HG03039 (cell line): ENCODE measurements around the gene CNOT11.
"Not testable (repeated sequence)": the region's sequence is repeated elsewhere in the genome, so short reads cannot be mapped to it uniquely, and the experiment has no call there.

Experiments
- ATAC-seq: cut with Tn5 transposase; IDR thresholded peaks from one replicate; pipeline ENCODE4 v1.9.1; 2021; ENCODE audit warnings: mild to moderate bottlenecking, moderate library complexity; ENCODE audit not compliant: unreplicated experiment

The CNOT11 gene

GRCh38 chr2:101252408-101253012, at the start of gene CNOT11:
Gene CNOT11 (plus strand): TSS chr2:101252886. CDS start chr2:101252965, 79 bp downstream.
- peak; percentile 89 for ATAC-seq

DNA sequence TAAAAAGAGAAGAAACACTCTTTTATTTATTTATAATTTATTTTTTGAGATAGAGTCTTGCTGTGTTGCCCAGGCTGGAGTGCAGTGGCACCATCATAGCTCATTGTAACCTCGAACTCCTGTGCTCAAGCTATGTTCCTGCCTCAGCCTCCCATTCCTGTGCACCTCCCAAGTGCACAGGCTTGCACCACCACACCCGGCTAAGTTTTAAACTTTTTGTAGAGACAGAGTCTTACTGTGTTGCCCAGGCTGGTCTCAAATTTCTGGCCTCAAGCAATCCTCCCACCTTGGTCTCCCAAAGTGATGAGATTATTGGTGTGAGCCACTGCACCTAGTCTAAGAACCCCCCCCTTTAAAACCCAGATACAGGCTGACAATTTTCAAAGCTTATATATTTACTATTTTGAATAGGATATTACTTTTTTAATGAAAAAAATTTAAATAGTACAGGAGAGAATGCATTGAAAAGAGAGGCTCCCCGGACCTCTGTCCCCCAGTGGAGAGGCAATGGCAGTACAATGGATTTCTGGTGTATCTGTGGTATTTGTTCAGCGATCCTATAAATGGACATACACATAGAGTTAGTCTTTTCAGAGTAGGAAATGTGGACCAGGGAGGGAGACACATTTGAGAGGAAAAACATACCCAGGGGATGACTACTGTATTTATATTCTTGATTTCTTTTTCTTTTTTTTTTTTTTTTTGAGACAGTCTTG, 48.1 kb upstream of the CNOT11 start:
- ATAC-seq, result no peak

DNA sequence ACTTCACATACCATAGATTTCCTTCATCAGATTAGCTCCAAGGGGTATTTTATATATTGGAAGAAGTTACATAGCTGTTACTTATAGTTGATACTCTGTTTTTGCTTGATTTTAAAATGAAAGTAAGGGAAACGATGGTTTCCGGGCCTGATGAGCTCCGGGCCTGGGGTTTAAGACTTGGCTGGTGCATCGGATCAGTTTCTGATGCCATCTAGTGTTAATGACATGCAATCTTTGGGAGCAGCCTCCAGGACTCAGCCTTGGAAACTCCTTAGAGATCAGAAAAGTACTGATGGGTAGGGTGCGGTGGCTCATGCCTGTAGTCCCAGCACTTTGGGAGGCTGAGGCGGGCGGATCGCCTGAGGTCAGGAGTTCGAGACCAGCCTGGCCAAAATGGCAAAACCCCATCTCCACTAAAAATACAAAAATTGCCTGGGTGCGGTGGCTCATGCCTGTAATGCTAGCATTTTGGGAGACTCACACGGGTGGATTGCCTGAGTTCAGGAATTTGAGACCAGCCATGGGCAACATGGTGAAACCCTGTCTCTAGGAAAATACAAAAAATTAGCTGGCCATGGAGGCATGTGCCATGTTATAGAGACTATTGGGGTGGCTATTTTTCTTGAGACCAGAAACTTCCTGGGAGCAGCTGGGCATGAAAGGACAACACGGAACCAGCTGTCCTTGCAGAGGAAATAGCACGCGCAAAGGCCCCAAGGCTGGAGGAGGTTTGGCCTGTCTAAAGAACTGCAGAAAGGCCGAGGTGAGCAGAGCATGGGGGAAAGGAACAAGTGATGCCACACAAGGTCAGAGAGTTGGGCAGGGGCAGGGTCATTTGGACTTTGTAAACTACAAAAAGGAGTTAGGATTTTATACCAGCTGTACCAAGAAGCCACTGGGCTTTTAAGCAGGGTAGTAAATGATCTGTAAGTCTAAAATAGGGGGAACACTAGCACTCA, 46.9 kb upstream of the CNOT11 start:
- ATAC-seq, result no peak

DNA sequence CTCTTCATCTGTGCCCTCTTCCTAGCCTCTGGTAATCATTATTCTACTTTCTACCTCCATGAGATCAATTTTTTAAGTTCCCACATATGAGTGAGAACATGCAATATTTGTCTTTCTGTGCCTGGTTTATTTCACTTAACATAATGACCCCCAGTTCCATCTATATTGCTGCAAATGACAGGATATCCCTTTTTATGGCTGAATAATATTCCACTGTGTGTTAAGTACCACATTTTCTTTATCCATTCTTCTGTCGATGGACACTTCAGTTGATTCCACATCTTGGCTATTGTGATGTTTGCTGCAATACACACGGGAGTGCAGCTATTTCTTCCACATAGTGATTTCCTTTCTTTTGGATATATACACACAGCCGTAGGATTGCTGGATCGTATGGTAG, 43.9 kb upstream of the CNOT11 start:
- no peak for ATAC-seq

DNA sequence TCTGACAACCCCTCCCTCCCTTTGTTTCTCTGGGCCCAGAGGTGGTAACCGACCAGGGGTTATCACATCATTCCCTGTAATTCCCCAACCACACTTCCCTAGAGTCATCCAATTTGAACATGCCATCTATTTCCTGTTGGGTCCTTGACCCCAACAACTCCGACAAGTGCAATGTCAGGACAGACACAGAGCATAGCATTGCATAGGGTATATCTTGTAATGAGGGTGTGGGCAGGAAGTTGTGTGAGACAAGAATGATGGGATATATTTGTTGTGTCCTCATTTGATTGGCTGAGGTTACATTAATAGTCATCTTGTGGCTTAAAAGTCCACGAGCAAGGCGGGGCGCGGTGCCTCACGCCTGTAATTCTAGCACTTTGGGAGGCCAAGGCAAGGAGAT, 33.4 kb upstream of the CNOT11 start:
- ATAC-seq, result no peak

- ATAC-seq, result not testable (repeated sequence)
These were observed 32.6 kb upstream of the CNOT11 start for GRCh38 chr2:101220091-101220490.

DNA sequence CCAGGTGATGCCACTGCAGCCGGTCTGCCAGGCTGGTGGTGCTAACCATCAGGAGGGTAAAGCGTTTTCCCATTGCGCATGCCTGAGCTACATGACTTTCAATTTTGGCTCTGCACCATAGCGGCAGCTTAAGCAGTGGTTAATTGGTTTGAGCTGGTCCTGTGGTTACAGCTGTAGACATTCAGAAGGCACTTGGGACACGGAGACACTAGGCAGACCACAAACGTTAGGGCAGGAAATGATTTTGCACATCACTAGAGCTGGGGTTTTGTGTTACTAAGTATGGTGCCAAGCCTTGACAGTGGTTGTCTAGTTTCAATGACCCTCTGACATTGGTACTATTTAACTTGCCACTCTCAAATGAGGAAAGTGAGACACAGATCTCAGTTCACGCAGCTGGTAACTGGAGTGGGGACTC, 28.9 kb upstream of the CNOT11 start:
- ATAC-seq, result peak; percentile 98

GRCh38 chr2:101230541-101231001, 22.1 kb upstream of the CNOT11 start:
- no peak for ATAC-seq

GRCh38 chr2:101231240-101231639, 21.4 kb upstream of the CNOT11 start:
- ATAC-seq, result no peak

DNA sequence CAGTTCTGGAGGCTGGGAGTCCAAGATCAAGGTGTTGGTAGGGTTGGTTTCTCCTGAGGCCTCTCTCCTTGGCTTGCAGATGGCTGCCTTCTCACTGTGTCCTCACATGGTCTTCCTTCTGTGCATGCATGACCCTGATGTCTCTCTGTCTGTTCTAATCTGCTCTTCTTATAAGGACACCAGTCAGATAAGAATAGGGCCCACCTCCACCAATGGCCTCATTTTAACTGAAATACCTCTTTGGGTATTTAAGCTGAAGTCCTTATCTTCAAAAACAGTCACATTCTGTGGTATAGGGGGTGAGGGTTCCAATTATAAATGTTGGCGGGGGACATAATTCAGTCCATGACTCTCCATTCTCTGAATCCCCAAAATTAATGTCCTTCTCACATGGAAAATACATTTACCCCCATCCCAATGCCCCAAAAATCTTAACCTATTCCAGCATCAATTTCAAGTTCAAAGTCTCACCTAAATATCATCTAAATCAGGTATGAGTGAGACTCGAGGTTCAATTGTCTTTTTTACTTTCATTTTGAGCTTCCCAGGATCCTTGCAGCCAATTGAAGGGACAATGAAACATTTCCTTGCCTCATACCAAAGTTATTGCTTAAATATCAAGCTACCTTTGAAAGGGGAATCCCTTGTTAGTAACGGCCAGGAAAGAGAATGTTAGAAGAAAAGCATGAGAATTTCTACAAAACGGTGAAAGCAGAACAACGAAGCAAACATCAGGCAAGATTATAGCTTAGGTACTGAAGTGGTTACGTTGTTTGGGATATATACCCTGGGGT, 20.6 kb upstream of the CNOT11 start:
- no peak for ATAC-seq

GRCh38 chr2:101232770-101233169, 19.9 kb upstream of the CNOT11 start:
- no peak for ATAC-seq

DNA sequence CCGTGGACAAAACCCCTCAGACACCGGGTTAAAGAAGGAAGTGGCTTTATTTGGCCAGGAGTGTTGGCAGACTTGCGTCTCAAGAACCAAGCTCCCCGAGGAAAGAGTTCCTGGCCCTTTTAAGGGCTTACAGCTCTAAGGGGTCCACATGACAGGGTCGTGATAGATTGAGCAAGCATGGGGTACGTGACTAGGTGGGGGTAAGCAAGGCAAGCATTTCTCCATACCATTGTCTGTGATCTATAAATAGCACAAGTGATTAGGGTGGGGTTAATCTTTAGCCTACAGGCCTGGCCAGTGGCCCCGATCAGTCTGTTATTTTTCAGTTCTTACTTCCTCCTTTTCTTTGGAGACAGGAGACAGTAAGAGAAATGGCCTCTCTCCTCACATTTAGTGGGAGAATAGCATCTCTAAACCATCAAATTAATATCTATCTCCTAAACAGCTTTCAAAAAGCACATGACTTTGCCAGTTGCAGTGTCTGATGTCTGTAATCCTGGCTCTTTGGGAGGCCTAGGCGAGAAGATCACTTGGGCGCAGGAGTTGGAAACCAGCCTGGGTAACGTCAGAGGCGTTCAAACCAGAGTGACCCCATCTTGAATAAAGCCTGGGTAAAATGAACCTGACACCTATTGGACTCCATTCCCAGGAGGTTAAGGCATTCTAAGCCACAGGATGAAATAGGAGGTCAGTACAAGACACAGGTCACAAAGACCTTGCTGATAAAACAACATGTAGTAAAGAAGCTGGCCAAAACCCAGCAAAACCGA, 18.3 kb upstream of the CNOT11 start:
- no peak for ATAC-seq

DNA sequence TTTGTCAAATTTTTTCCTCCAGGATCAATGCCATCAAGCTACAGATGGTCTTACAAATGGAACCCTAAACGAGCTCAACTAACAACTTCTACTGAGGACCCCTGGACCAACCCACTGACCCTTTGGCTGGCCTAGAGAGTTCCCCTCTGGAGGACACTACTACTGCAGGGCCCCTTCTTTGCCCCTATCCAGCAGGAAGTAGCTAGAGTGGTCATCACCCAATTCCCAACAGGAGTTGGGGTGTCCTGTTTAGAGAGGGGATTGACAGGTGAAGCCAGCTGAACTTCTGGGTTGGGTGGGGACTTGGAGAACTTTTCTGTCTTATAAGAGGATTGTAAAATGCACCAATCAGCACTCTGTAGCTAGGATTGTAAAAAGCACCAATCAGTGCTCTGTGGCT, 16.7 kb upstream of the CNOT11 start:
- ATAC-seq, result not testable (repeated sequence)

- ATAC-seq, result not testable (repeated sequence)
These were observed 14.7 kb upstream of the CNOT11 start for GRCh38 chr2:101237944-101238343.

- no peak for ATAC-seq
These were observed 13.5 kb upstream of the CNOT11 start for GRCh38 chr2:101238930-101239759.

DNA sequence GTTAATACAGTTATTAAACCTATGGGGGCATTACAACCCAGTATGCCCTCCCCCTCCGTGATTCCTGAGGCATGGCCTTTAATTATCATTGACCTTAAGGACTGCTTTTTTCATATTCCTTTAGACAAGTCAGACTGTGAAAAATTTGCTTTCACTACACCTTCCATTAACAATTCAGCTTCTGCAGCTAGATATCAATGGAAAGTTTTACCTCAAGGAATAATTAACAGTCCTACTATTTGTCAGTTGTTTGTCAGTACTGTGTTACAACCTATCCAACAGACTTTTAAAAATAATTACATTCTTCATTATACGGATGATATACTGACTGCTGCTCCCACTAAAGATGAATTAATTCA, 12.9 kb upstream of the CNOT11 start:
- ATAC-seq, result not testable (repeated sequence)

DNA sequence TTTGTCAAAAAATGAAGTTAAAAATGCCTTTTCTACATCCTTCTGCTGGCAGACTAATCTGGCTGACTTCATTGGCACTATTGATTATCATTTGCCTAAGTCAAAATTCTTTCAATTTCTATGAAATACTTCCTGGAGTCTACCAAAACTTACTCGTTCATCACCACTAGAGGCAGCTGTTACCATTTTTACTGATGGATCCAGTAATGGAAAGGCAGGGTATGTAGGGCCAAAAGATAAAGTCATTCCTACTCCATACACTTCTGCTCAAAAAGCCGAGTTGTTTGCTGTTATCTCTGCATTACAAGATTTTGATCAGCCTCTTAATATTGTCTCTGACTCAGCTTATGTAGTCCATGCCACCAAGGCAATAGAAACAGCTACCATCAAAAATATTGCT, 12.0 kb upstream of the CNOT11 start:
- ATAC-seq, result not testable (repeated sequence)

- no peak for ATAC-seq
These were observed 11.5 kb upstream of the CNOT11 start for GRCh38 chr2:101241158-101241557.

DNA sequence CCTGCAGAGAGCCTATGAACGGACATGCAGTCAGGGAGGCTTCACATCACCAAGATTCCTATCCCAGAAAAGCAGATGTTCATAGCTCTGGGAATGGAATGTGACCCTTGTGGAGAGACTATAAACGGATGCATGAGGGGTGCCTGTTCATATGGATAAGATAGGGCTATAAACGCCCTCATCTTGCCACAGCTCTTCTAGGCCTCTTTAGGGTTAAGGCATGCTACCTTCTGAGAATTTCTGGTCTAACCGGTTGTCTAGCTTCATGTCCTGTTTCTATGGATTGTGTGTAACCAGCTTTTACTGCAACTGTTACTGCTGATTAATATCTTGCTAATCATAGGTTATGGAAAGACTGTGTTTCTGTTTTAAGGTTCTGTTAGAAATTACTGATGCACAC, 8.3 kb upstream of the CNOT11 start:
- ATAC-seq, result not testable (repeated sequence)
